HCT116 (cell line): ENCODE data around the gene IMPACT. TPM values are rescaled to one million over a fixed set of nuclear protein-coding genes. Genes with fewer than 3 reads are reported as not detected.

Source experiments
- ATAC-seq: fragments of 200-7000 bp; cut with Tn5 transposase; 2 replicates; pipeline ENCODE4 v1.9.1; 2020; ENCODE audit warnings: mild to moderate bottlenecking, moderate library complexity
- BruUV-seq: library from RNA; stranded (reverse); fragments of 400-500 nt; replicated peaks from 2 replicates; lab custom pipeline; 2021; lab: Mats Ljungman, UMichigan
- CTCF ChIA-PET: fragments of 300-600 bp; sonication (Branson Sonifier 250); formaldehyde crosslinking; loops from one replicate; lab custom pipeline; 2021; ENCODE audit warnings: antibody characterized with exemption; lab: Charles Lee
- POLR2A ChIA-PET: fragments of 300-600, 350-600 bp; sonication (Branson Sonifier 250); formaldehyde crosslinking; loops from one replicate; lab custom pipeline; 2021; ENCODE audit warnings: antibody characterized with exemption; lab: Charles Lee
- RAD21 ChIA-PET, 2 experiments: fragments of 300-600 bp; sonication (Branson Sonifier 250); formaldehyde crosslinking; loops; one replicate each; lab custom pipeline; 2023; ENCODE audit warnings: low total read pairs in 2 of 2; ENCODE audit not compliant: uncharacterized antibody in 2 of 2, unreplicated experiment in 2 of 2, low non-redundant PET in 1 of 2; lab: Charles Lee
- DNase-seq: peaks from one replicate; pipeline ENCODE4 v3.0.0-alpha.2; 2010; ENCODE audit warnings: low read depth, low spot score
- H2AFZ ChIP-seq: fragments of 200-600 bp; shearing (Covaris generic), sonication (generic); 2 replicates; pipeline ENCODE4 v1.6.1; 2017; ENCODE audit warnings: low read depth, mixed run types, mixed read lengths, antibody characterized with exemption, low read length; ENCODE audit not compliant: poor library complexity, severe bottlenecking
- H3K27ac ChIP-seq: 2 replicates; pipeline ENCODE4 v1.5.1; 2012; ENCODE audit warnings: low read depth, low read length
- H3K27me3 ChIP-seq: fragments of 200-600 bp; sonication (generic); 2 replicates; pipeline ENCODE4 v1.6.1; 2016; ENCODE audit warnings: mixed run types, low read length, mixed read lengths; ENCODE audit not compliant: insufficient read depth
- H3K36me3 ChIP-seq, 2 experiments: fragments of 200-500 bp in 1 of 2; fragments of 200-600 bp in 1 of 2; sonication (Bioruptor generic) in 1 of 2; sonication (generic) in 1 of 2; 2 replicates each; pipeline versions ENCODE4 v1.5.1 to v1.6.1; 2014 to 2016; ENCODE audit warnings: low read length in 2 of 2, inconsistent platforms in 1 of 2, mixed read lengths in 1 of 2, mixed run types in 1 of 2; ENCODE audit not compliant: insufficient read depth in 2 of 2, control insufficient read depth in 1 of 2
- H3K4me1 ChIP-seq, 2 experiments: fragments of 200-600 bp in 1 of 2; sonication (generic) in 1 of 2; 2 replicates each; pipeline versions ENCODE4 v1.5.1 to v1.6.1; 2012 to 2017; ENCODE audit warnings: low read length in 2 of 2, inconsistent platforms in 1 of 2, mild to moderate bottlenecking in 1 of 2, mixed read lengths in 1 of 2, mixed run types in 1 of 2, moderate library complexity in 1 of 2; ENCODE audit not compliant: insufficient read depth in 2 of 2, control insufficient read depth in 1 of 2
- H3K4me2 ChIP-seq: fragments of 200-600 bp; sonication (generic); 2 replicates; pipeline ENCODE4 v1.6.1; 2017; ENCODE audit warnings: mixed run types, low read length, mixed read lengths
- H3K4me3 ChIP-seq, 2 experiments: fragments of 200-600 bp in 1 of 2; sonication (generic) in 1 of 2; replicated peaks in 1 of 2; 2 replicates each; pipeline ENCODE4 v1.5.1; 2011 to 2016; ENCODE audit warnings: low read length in 2 of 2, control low read depth in 1 of 2, low read depth in 1 of 2, mild to moderate bottlenecking in 1 of 2, mixed read lengths in 1 of 2, mixed run types in 1 of 2
- H3K79me2 ChIP-seq: fragments of 200-600 bp; sonication (generic); 2 replicates; pipeline ENCODE4 v1.6.1; 2017; ENCODE audit warnings: mild to moderate bottlenecking, mixed run types, low read length, moderate library complexity, mixed read lengths; ENCODE audit not compliant: insufficient read depth
- H3K9ac ChIP-seq: fragments of 200-600 bp; sonication (generic); 2 replicates; pipeline ENCODE4 v1.6.1; 2016; ENCODE audit warnings: low read length, mixed read lengths
- H3K9me2 ChIP-seq: fragments of 200-600 bp; sonication (generic), shearing (Covaris generic); 2 replicates; pipeline ENCODE4 v1.6.1; 2017; ENCODE audit warnings: mixed run types, mild to moderate bottlenecking, moderate library complexity; ENCODE audit not compliant: insufficient read depth
- H3K9me3 ChIP-seq, 2 experiments: fragments of 200-500 bp in 1 of 2; fragments of 200-600 bp in 1 of 2; sonication (Bioruptor generic) in 1 of 2; sonication (generic) in 1 of 2; 2 replicates each; pipeline ENCODE4 v1.6.1; 2014 to 2017; ENCODE audit warnings: low read length in 2 of 2, mixed read lengths in 2 of 2, inconsistent platforms in 1 of 2, low read depth in 1 of 2, mild to moderate bottlenecking in 1 of 2, mixed run types in 1 of 2, moderate library complexity in 1 of 2; ENCODE audit not compliant: control insufficient read depth in 1 of 2, insufficient read depth in 1 of 2
- H4K20me1 ChIP-seq: fragments of 200-600 bp; sonication (generic), shearing (Covaris generic); 2 replicates; pipeline ENCODE4 v1.6.1; 2017; ENCODE audit warnings: mixed run types, mild to moderate bottlenecking, moderate library complexity; ENCODE audit not compliant: insufficient read depth
- CEBPB ChIP-seq: IDR thresholded peaks from 2 replicates; pipeline ENCODE4 v1.6.1; 2012; ENCODE audit warnings: low read depth
- SIN3A ChIP-seq: IDR thresholded peaks from 2 replicates; pipeline ENCODE4 v1.6.1; 2012; ENCODE audit warnings: low read depth
- TCF7L2 ChIP-seq: IDR thresholded peaks from 2 replicates; pipeline ENCODE4 v1.7.0; 2011; ENCODE audit warnings: borderline replicate concordance, inconsistent platforms; ENCODE audit not compliant: insufficient read depth, insufficient read length; ENCODE audit errors: extremely low read depth
- YY1 ChIP-seq: IDR thresholded peaks from 2 replicates; pipeline ENCODE4 v1.6.1; 2011; ENCODE audit warnings: low read length, low read depth, moderate library complexity, mild to moderate bottlenecking; ENCODE audit not compliant: insufficient replicate concordance; ENCODE audit errors: extremely low read depth
- ZNF274 ChIP-seq: fragments of 200-500 bp; sonication (Bioruptor generic); IDR thresholded peaks from 2 replicates; pipeline ENCODE4 v1.6.1; 2014; ENCODE audit warnings: mild to moderate bottlenecking, low read depth, low read length, inconsistent platforms
- intact Hi-C: fragments of 100-400 bp; cut with micrococcal nuclease; formaldehyde crosslinking; loops from 2 replicates; pipeline ENCODE4 v1.10.0; 2022
- total RNA-seq: library from RNA; stranded (reverse); gene quantifications from one replicate; pipeline ENCODE4 v1.2.1, GENCODE V29; 2021; ENCODE audit not compliant: unreplicated experiment
- TF ChIP-seq, protein P1 (sequence below): IDR thresholded peaks from 2 replicates; pipeline ENCODE4 v1.6.1; 2012; ENCODE audit warnings: low read depth
- TF ChIP-seq, protein P2 (sequence below): IDR thresholded peaks from 2 replicates; pipeline ENCODE4 v1.6.1; 2011; ENCODE audit warnings: mild to moderate bottlenecking, low read length, moderate library complexity; ENCODE audit not compliant: insufficient replicate concordance; ENCODE audit errors: extremely low read depth
- TF ChIP-seq, protein P3 (sequence below): IDR thresholded peaks from 2 replicates; pipeline ENCODE4 v1.6.1; 2012

The IMPACT gene
- total RNA-seq, 1 experiment from 2014 or later = 46.4 TPM

DNA sequence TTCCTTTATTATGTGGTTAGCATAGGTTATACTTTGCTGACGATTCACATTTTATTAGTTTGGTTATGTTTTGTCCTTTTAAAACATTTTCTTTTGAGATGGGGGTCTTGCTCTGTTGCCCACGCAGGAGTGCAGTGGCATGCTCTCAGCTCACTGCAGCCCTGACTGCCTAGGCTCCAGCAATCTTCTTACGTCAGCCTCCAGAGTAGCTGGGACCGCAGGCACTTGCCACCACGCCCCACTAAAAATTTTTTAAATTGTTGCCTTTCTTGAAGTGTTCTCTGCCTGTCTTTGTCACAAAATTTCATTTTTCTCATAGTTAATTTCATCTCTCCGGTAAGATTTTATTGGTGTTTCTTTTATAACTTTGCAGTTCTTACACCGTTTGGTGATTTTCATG is 52.9 kb downstream of the IMPACT start:
- RAD21 ChIA-PET = no interaction called here
- Histone ChIP-seq H2AFZ (no peak overlapping the region), H3K9ac (no peak overlapping the region), H3K27ac (no peak overlapping the region), H3K27me3 (no peaks in the 10 kb centered on the region), H3K4me3 (no peak overlapping the region), H3K4me2 (no peak overlapping the region), H3K36me3 (no peaks in the 10 kb centered on the region), H3K9me3 (no peaks in the 10 kb centered on the region), H4K20me1 (no peaks in the 10 kb centered on the region), H3K79me2 (no peaks in the 10 kb centered on the region), H3K9me2 (no peaks in the 10 kb centered on the region), H3K4me1 (no peaks in the 10 kb centered on the region)
- TF ChIP-seq CEBPB (no peak), SIN3A (no peak), TCF7L2 (no peak), ZNF274 (no peak), YY1 (no peak)
- TF ChIP-seq, protein P1, sequence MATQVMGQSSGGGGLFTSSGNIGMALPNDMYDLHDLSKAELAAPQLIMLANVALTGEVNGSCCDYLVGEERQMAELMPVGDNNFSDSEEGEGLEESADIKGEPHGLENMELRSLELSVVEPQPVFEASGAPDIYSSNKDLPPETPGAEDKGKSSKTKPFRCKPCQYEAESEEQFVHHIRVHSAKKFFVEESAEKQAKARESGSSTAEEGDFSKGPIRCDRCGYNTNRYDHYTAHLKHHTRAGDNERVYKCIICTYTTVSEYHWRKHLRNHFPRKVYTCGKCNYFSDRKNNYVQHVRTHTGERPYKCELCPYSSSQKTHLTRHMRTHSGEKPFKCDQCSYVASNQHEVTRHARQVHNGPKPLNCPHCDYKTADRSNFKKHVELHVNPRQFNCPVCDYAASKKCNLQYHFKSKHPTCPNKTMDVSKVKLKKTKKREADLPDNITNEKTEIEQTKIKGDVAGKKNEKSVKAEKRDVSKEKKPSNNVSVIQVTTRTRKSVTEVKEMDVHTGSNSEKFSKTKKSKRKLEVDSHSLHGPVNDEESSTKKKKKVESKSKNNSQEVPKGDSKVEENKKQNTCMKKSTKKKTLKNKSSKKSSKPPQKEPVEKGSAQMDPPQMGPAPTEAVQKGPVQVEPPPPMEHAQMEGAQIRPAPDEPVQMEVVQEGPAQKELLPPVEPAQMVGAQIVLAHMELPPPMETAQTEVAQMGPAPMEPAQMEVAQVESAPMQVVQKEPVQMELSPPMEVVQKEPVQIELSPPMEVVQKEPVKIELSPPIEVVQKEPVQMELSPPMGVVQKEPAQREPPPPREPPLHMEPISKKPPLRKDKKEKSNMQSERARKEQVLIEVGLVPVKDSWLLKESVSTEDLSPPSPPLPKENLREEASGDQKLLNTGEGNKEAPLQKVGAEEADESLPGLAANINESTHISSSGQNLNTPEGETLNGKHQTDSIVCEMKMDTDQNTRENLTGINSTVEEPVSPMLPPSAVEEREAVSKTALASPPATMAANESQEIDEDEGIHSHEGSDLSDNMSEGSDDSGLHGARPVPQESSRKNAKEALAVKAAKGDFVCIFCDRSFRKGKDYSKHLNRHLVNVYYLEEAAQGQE = no peak
- TF ChIP-seq, protein P2, sequence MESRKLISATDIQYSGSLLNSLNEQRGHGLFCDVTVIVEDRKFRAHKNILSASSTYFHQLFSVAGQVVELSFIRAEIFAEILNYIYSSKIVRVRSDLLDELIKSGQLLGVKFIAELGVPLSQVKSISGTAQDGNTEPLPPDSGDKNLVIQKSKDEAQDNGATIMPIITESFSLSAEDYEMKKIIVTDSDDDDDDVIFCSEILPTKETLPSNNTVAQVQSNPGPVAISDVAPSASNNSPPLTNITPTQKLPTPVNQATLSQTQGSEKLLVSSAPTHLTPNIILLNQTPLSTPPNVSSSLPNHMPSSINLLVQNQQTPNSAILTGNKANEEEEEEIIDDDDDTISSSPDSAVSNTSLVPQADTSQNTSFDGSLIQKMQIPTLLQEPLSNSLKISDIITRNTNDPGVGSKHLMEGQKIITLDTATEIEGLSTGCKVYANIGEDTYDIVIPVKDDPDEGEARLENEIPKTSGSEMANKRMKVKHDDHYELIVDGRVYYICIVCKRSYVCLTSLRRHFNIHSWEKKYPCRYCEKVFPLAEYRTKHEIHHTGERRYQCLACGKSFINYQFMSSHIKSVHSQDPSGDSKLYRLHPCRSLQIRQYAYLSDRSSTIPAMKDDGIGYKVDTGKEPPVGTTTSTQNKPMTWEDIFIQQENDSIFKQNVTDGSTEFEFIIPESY = no peak
- TF ChIP-seq, protein P3, sequence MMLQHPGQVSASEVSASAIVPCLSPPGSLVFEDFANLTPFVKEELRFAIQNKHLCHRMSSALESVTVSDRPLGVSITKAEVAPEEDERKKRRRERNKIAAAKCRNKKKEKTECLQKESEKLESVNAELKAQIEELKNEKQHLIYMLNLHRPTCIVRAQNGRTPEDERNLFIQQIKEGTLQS = no peak
- BruUV-seq = no TSS peak
- DNase-seq (no peak), ATAC-seq (no peak)
- intact Hi-C loops = no loop called here
- POLR2A ChIA-PET = no interaction called here
- CTCF ChIA-PET = interaction anchor here (2.2 kb wide), 1 partner anchor 8 kb away, joined by 9 read pairs; no protein-coding TSS in a partner anchor
